Naive B cell (primary cell): ENCODE measurements around the gene CITED4. TPM values are rescaled to one million over a fixed set of nuclear protein-coding genes. Genes with fewer than 3 reads are reported as not detected.

Source experiments
- ATAC-seq, 2 donors: fragments of 150-1000 bp; cut with Tn5 transposase; 2 replicates each; pipeline ENCODE4 v1.10.0; 2021; ENCODE audit warnings: low read depth in 2 of 2, mild to moderate bottlenecking in 2 of 2, moderate library complexity in 2 of 2
- DNase-seq: peaks from one replicate; pipeline ENCODE4 v3.0.0; 2022
- H3K27ac Mint-ChIP-seq, 6 donors: one replicate each; pipeline ENCODE4 v1.8.0; 2020 to 2022; ENCODE audit warnings: mild to moderate bottlenecking in 6 of 6, mixed read lengths in 6 of 6, moderate library complexity in 5 of 6, inconsistent platforms in 2 of 6
- H3K27me3 Mint-ChIP-seq, 3 donors: one replicate each; pipeline ENCODE4 v1.8.0; 2021 to 2022; ENCODE audit warnings: mixed read lengths in 3 of 3, mild to moderate bottlenecking in 1 of 3
- H3K36me3 Mint-ChIP-seq, 2 donors: one replicate each; pipeline ENCODE4 v1.8.0; 2020 to 2022; ENCODE audit warnings: mixed read lengths in 2 of 2, inconsistent platforms in 1 of 2, mild to moderate bottlenecking in 1 of 2
- H3K4me1 Mint-ChIP-seq, 3 donors: one replicate each; pipeline ENCODE4 v1.8.0; 2020 to 2022; ENCODE audit warnings: mixed read lengths in 3 of 3, inconsistent platforms in 1 of 3, mild to moderate bottlenecking in 1 of 3, moderate library complexity in 1 of 3
- H3K4me3 Mint-ChIP-seq, 8 donors: one replicate each; pipeline ENCODE4 v1.8.0; 2020 to 2022; ENCODE audit warnings: mild to moderate bottlenecking in 8 of 8, mixed read lengths in 8 of 8, moderate library complexity in 8 of 8, inconsistent platforms in 2 of 8
- H3K9me3 Mint-ChIP-seq, 7 donors: one replicate each; pipeline ENCODE4 v1.8.0; 2020 to 2022; ENCODE audit warnings: mixed read lengths in 7 of 7, mild to moderate bottlenecking in 5 of 7, inconsistent platforms in 2 of 7, moderate library complexity in 1 of 7
- polyA plus RNA-seq, 6 donors: library from polyadenylated mRNA; unstranded; fragments of 300-500 nt; fragmentation: Illumina TruSeq; gene quantifications; one replicate each; pipeline ENCODE4 v1.2.3, GENCODE V29; 2021; ENCODE audit warnings: low read depth in 6 of 6

CITED4 gene, protein sequence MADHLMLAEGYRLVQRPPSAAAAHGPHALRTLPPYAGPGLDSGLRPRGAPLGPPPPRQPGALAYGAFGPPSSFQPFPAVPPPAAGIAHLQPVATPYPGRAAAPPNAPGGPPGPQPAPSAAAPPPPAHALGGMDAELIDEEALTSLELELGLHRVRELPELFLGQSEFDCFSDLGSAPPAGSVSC
- polyA plus RNA-seq = 1 to 10 TPM; 1.2 to 3.2 (median 2.5) TPM

GRCh38 chr1:40862008-40862863 lies at the start of gene CITED4:
Gene CITED4 (minus strand): TSS chr1:40862363. CDS start chr1:40862127, 236 bp downstream.
- Mint-ChIP-seq H3K9me3 (peaks cover 0 to 1% (median 0%) of the 10 kb centered on the region in 7 donors), H3K27ac (peak within 1 kb of the TSS in 3 of 6 donors; percentile 73 to 88 (median 77)), H3K4me1 (peaks cover 9 to 14% (median 14%) of the 10 kb centered on the region in 3 donors), H3K27me3 (peaks cover 21 to 33% (median 32%) of the 10 kb centered on the region in 3 donors), H3K36me3 (no peaks in the 10 kb centered on the region), H3K4me3 (peak within 1 kb of the TSS; percentile 87 to 98 (median 95))
- DNase-seq (peak; percentile 91), ATAC-seq (peak; percentile 94 to 96)

DNA sequence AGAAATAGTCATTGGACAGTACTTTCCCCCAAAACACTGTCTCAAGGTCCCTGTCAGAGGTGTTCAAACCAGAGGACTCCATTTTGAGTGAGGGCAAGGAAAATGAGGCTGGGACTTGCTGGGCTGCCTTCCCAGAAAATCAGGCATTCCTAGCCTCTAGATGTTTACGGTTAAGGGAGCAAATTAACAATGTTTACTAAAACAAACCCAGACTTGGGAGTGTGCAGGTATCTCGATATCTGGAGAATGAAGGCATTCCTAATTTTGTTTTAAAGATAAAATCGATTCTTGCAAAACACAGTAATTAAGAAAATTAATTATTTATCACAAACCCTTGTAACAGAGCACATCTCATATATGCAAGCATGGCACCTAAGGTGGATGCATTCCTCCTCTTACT lies 48.9 kb upstream of the CITED4 start:
- no peak overlapping the region for H3K27ac Mint-ChIP-seq
- H3K4me1 Mint-ChIP-seq = no peaks in the 10 kb centered on the region
- ATAC-seq (no peak), DNase-seq (no peak)
- peaks cover 0 to 8% (median 0%) of the 10 kb centered on the region in 3 donors for H3K27me3 Mint-ChIP-seq
- H3K4me3 Mint-ChIP-seq = no peak overlapping the region
- H3K9me3 Mint-ChIP-seq = no peaks in the 10 kb centered on the region
- H3K36me3 Mint-ChIP-seq = no peaks in the 10 kb centered on the region

GRCh38 chr1:40909281-40909680 lies 47.1 kb upstream of the CITED4 start:
- Mint-ChIP-seq H3K27ac (no peak overlapping the region), H3K4me1 (no peaks in the 10 kb centered on the region), H3K36me3 (no peaks in the 10 kb centered on the region), H3K27me3 (peaks cover 0 to 8% (median 0%) of the 10 kb centered on the region in 3 donors), H3K9me3 (no peaks in the 10 kb centered on the region), H3K4me3 (peak overlapping the region in 1 of 8 donors; percentile 37)
- no peak for ATAC-seq
- no peak for DNase-seq

- H3K4me1 Mint-ChIP-seq = no peaks in the 10 kb centered on the region
- no peaks in the 10 kb centered on the region for H3K36me3 Mint-ChIP-seq
- ATAC-seq (no peak), DNase-seq (no peak)
- H3K27ac Mint-ChIP-seq = no peak overlapping the region
- H3K4me3 Mint-ChIP-seq = no peak overlapping the region
- H3K27me3 Mint-ChIP-seq = peaks cover 0 to 8% (median 0%) of the 10 kb centered on the region in 3 donors
- H3K9me3 Mint-ChIP-seq = no peaks in the 10 kb centered on the region
These were observed 46.2 kb upstream of the CITED4 start for GRCh38 chr1:40908350-40908749.

- Mint-ChIP-seq H3K9me3 (no peaks in the 10 kb centered on the region), H3K27ac (peak overlapping the region in 1 of 6 donors; percentile 80), H3K36me3 (no peaks in the 10 kb centered on the region), H3K4me1 (no peaks in the 10 kb centered on the region), H3K27me3 (peaks cover 0 to 8% (median 0%) of the 10 kb centered on the region in 3 donors), H3K4me3 (no peak overlapping the region)
- ATAC-seq (no peak), DNase-seq (no peak)
These were observed 45.7 kb upstream of the CITED4 start for GRCh38 chr1:40907899-40908298.

DNA sequence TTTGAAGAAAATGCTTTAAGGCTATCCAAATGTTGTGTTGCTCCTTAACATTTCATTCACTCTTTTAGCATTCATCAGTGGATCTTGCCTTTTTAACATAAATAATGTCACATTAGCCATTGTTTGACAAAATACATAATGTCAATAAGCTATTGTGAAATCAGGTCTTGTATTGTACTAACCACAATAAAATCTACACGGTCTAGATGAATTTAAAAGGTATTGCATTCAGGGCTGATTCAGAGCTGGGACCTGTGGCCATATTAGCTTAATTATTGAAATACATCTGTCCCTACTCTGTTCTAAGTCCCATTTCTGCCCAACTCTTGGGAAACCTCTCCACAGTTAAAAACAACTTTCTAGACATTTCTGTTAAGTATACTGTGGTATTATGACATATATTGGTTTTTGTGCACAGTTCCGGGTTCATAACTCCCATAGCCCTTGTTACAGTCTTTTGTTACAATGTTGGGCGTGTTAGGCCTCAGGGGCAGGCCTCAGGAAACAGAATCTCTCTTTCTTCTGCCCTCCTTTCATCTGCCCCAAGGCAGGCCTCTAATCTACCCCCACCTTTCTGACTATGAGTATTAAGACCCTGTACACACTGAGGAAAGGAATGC lies 44.7 kb upstream of the CITED4 start:
- no peaks in the 10 kb centered on the region for H3K9me3 Mint-ChIP-seq
- no peaks in the 10 kb centered on the region for H3K4me1 Mint-ChIP-seq
- no peaks in the 10 kb centered on the region for H3K36me3 Mint-ChIP-seq
- no peak overlapping the region for H3K27ac Mint-ChIP-seq
- H3K4me3 Mint-ChIP-seq = no peak overlapping the region
- H3K27me3 Mint-ChIP-seq = peaks cover 0 to 8% (median 0%) of the 10 kb centered on the region in 3 donors
- ATAC-seq (no peak), DNase-seq (no peak)

GRCh38 chr1:40905061-40905460 lies 42.9 kb upstream of the CITED4 start:
- ATAC-seq (no peak), DNase-seq (no peak)
- H3K4me1 Mint-ChIP-seq = no peaks in the 10 kb centered on the region
- no peaks in the 10 kb centered on the region for H3K9me3 Mint-ChIP-seq
- H3K27ac Mint-ChIP-seq = no peak overlapping the region
- peaks cover 0 to 8% (median 0%) of the 10 kb centered on the region in 3 donors for H3K27me3 Mint-ChIP-seq
- H3K36me3 Mint-ChIP-seq = no peaks in the 10 kb centered on the region
- no peak overlapping the region for H3K4me3 Mint-ChIP-seq

DNA sequence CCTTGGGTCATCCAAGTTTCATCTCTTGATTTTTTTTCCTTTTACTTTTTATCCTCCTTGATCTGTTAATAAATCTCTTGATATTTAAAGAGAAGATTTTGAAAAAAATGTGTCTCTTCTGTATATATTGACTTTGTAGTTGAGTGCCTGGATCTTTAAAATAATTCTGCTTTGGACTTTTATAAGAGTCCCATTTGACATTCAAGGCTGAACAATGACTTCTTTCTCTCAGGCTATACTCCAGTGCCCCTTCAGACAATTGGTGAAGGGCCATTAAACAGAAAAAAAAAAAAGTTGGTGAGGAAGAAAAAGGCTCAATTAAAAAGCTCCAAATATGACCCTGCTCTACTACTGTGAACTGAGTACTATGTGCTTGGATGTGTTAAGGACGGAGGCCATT lies 40.9 kb upstream of the CITED4 start:
- Mint-ChIP-seq H3K4me1 (no peaks in the 10 kb centered on the region), H3K27ac (peak overlapping the region in 1 of 6 donors; percentile 30), H3K36me3 (no peaks in the 10 kb centered on the region), H3K4me3 (no peak overlapping the region), H3K27me3 (peaks cover 0 to 7% (median 0%) of the 10 kb centered on the region in 3 donors), H3K9me3 (no peaks in the 10 kb centered on the region)
- ATAC-seq = no peak
- no peak for DNase-seq

- ATAC-seq (no peak), DNase-seq (no peak)
- Mint-ChIP-seq H3K36me3 (peaks cover 0 to 4% of the 10 kb centered on the region in 2 donors), H3K27me3 (peaks cover 0 to 5% (median 0%) of the 10 kb centered on the region in 3 donors), H3K27ac (peak overlapping the region in 1 of 6 donors; percentile 48), H3K4me1 (no peaks in the 10 kb centered on the region), H3K4me3 (no peak overlapping the region), H3K9me3 (peaks cover 0 to 4% (median 0%) of the 10 kb centered on the region in 7 donors)
These were observed 40.0 kb upstream of the CITED4 start for GRCh38 chr1:40901886-40902852.

GRCh38 chr1:40899230-40899870 lies 37.2 kb upstream of the CITED4 start:
- peaks cover 3 to 20% (median 12%) of the 10 kb centered on the region in 7 donors for H3K9me3 Mint-ChIP-seq
- H3K27ac Mint-ChIP-seq = no peak overlapping the region
- no peak overlapping the region for H3K4me3 Mint-ChIP-seq
- peaks cover 0 to 5% (median 0%) of the 10 kb centered on the region in 3 donors for H3K27me3 Mint-ChIP-seq
- H3K36me3 Mint-ChIP-seq = peaks cover 4 to 10% of the 10 kb centered on the region in 2 donors
- H3K4me1 Mint-ChIP-seq = no peaks in the 10 kb centered on the region
- no peak for ATAC-seq
- no peak for DNase-seq

- Mint-ChIP-seq H3K4me1 (no peaks in the 10 kb centered on the region), H3K9me3 (peaks cover 9 to 28% (median 21%) of the 10 kb centered on the region in 7 donors), H3K36me3 (peaks cover 4 to 15% of the 10 kb centered on the region in 2 donors), H3K27me3 (peaks cover 0 to 5% (median 0%) of the 10 kb centered on the region in 3 donors), H3K27ac (peak overlapping the region in 1 of 6 donors; percentile 47), H3K4me3 (peak overlapping the region in 1 of 8 donors; percentile 42)
- DNase-seq = no peak
- no peak for ATAC-seq
These were observed 36.3 kb upstream of the CITED4 start for GRCh38 chr1:40898431-40898901.

GRCh38 chr1:40897513-40897912 lies 35.4 kb upstream of the CITED4 start:
- Mint-ChIP-seq H3K27me3 (peaks cover 0 to 5% (median 0%) of the 10 kb centered on the region in 3 donors), H3K4me1 (no peaks in the 10 kb centered on the region), H3K9me3 (peaks cover 14 to 38% (median 28%) of the 10 kb centered on the region in 7 donors), H3K36me3 (peaks cover 4 to 22% of the 10 kb centered on the region in 2 donors), H3K4me3 (no peak overlapping the region), H3K27ac (no peak overlapping the region)
- ATAC-seq (no peak), DNase-seq (no peak)
